ENCODE results near the gene MAP1LC3A.

Gene MAP1LC3A

DNA sequence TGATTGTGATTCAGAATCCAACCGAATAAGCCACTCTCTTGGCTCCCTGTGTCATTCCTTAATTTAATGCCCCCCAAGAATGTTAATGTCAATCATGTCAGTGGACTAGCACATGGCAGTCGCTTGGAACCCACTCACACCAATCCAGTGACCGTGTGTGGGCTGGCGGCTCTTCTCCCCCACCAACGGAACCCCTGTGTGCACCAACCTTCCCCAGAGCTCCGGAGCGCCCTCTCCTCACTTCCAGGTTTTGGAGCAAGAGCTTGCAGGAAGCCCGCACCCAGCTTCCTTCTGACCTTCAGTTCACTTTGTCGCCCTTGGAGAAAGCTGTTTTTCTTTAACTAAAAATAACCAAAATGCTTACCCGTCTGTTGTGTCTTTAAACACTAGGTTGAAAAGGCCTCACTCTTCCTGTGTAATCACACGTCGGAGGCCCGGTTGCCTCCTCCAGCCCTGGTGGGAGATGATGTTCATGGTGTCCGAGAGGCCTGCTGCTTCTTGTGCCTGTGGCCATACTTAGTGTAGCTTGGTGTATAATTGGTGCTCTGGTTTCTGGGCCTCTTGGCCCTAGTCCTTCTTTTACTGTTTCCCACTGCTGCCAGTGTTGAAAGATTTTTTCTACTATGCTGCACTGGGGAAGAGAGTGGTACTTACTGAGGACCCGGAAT is 17.8 kb upstream of the MAP1LC3A start:
- Histone ChIP-seq H2AK5ac (ENCODE audit: low read length) (no peak overlapping the region), H4K5ac (ENCODE audit: low read length) (no peak overlapping the region), H3K36me3 (ENCODE audit: control insufficient read depth, insufficient read depth, low read length) (peaks cover 2% of the 10 kb centered on the region), H3K79me2 (ENCODE audit: control insufficient read depth, insufficient read depth, low read length) (no peaks in the 10 kb centered on the region), H2BK5ac (ENCODE audit: low read length) (no peak overlapping the region), H2BK15ac (replicated peaks; ENCODE audit: low read depth) (no peak overlapping the region), H3K9ac (ENCODE audit: low read length) (no peak overlapping the region), H3K18ac (ENCODE audit: low read length) (no peak overlapping the region), H3K4me1 (ENCODE audit: control insufficient read depth, low read depth, low read length) (no peaks in the 10 kb centered on the region), H3K4ac (ENCODE audit: low read depth, low read length) (no peak overlapping the region), H3K27ac (ENCODE audit: low read depth, low read length) (no peak overlapping the region), H3K56ac (ENCODE audit: low read length) (no peak overlapping the region), H3K79me1 (ENCODE audit: low read length) (no peaks in the 10 kb centered on the region), H4K8ac (ENCODE audit: low read depth, low read length) (no peak overlapping the region), H2BK120ac (ENCODE audit: low read depth, low read length) (no peak overlapping the region), H3K4me3 (ENCODE audit: low read length) (no peak overlapping the region), H3K4me2 (ENCODE audit: low read length) (no peak overlapping the region), H3K27me3 (ENCODE audit: insufficient read depth, low read length, poor library complexity) (no peaks in the 10 kb centered on the region), H3K23ac (ENCODE audit: low read length) (no peak overlapping the region)
- WGBS (ENCODE audit: extremely low coverage, insufficient coverage, low lambda C conversion rate) = no CpG with 5 or more reads among the region's 15 CpGs
- DNase-seq = no peak

DNA sequence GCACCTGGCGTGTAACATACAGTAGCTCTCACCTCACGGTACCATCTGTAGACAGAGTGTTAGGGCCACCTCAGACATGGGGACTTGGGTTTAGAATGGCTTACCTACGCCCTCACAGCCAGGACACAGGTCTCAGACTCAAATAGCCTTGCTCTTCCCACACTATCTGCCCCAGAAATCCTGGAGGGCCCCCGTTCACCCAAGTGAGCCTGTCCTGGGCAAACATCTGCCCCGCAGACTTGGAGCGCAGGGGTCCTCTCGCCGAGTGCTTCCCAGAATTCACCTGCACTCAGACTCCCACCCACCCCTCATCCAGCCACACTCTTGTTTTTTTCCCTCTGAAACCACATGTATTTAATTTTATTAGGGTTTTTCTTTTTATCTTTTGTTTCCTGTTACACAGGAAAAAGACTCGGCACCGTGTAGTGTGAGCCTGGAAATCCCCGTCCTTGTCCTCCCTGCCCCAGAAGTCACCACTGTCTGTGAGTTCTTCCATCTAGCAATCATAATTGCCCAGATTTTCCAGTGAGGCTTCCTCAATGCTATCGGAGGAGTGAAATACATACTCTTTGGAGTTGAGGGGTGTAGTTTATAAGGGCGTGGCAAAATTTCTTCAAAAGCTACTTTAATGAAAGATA is 17.1 kb upstream of the MAP1LC3A start:
- no peak overlapping the region for H3K4me3 ChIP-seq (ENCODE audit: low read length)
- H2BK120ac ChIP-seq (ENCODE audit: low read depth, low read length) = no peak overlapping the region
- no peak overlapping the region for H3K4ac ChIP-seq (ENCODE audit: low read depth, low read length)
- no peak overlapping the region for H3K27ac ChIP-seq (ENCODE audit: low read depth, low read length)
- H3K79me1 ChIP-seq (ENCODE audit: low read length) = no peaks in the 10 kb centered on the region
- no peak overlapping the region for H2BK15ac ChIP-seq (replicated peaks; ENCODE audit: low read depth)
- H2AK5ac ChIP-seq (ENCODE audit: low read length) = no peak overlapping the region
- H3K4me1 ChIP-seq (ENCODE audit: control insufficient read depth, low read depth, low read length) = no peaks in the 10 kb centered on the region
- H3K79me2 ChIP-seq (ENCODE audit: control insufficient read depth, insufficient read depth, low read length) = no peaks in the 10 kb centered on the region
- H3K56ac ChIP-seq (ENCODE audit: low read length) = no peak overlapping the region
- H3K36me3 ChIP-seq (ENCODE audit: control insufficient read depth, insufficient read depth, low read length) = no peaks in the 10 kb centered on the region
- no peaks in the 10 kb centered on the region for H3K27me3 ChIP-seq (ENCODE audit: insufficient read depth, low read length, poor library complexity)
- H4K8ac ChIP-seq (ENCODE audit: low read depth, low read length) = no peak overlapping the region
- no peak overlapping the region for H2BK5ac ChIP-seq (ENCODE audit: low read length)
- H3K9ac ChIP-seq (ENCODE audit: low read length) = no peak overlapping the region
- no peak overlapping the region for H3K4me2 ChIP-seq (ENCODE audit: low read length)
- no peak overlapping the region for H3K18ac ChIP-seq (ENCODE audit: low read length)
- no peak overlapping the region for H4K5ac ChIP-seq (ENCODE audit: low read length)
- no peak for DNase-seq
- no CpG with 5 or more reads among the region's 13 CpGs for WGBS (ENCODE audit: extremely low coverage, insufficient coverage, low lambda C conversion rate)
- H3K23ac ChIP-seq (ENCODE audit: low read length) = no peak overlapping the region

DNA sequence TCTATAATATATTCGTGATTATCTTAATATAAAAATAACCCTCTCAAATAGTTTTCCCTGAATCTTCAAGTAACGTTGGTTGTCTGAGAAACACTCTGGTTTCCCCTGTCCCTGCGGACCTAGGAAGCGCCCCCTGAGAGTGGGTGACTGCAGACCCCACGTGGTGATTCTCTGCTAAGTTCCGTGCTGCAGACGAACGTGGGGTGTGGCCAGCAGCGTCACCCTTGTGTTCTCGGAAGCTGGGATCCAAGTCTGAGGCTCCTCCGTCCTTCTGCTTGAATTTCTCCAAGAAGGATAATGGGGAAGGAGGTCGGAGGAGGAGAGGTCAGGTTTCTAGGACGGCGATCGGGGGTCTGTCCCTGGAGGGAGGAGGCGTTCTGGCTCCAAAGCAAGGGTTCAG is 16.6 kb upstream of the MAP1LC3A start:
- Histone ChIP-seq H3K4me1 (ENCODE audit: control insufficient read depth, low read depth, low read length) (no peaks in the 10 kb centered on the region), H2BK120ac (ENCODE audit: low read depth, low read length) (no peak overlapping the region), H2BK5ac (ENCODE audit: low read length) (no peak overlapping the region), H3K56ac (ENCODE audit: low read length) (no peak overlapping the region), H3K79me2 (ENCODE audit: control insufficient read depth, insufficient read depth, low read length) (no peaks in the 10 kb centered on the region), H4K8ac (ENCODE audit: low read depth, low read length) (no peak overlapping the region), H3K4me3 (ENCODE audit: low read length) (no peak overlapping the region), H3K36me3 (ENCODE audit: control insufficient read depth, insufficient read depth, low read length) (no peaks in the 10 kb centered on the region), H3K9ac (ENCODE audit: low read length) (no peak overlapping the region), H3K27ac (ENCODE audit: low read depth, low read length) (no peak overlapping the region), H3K79me1 (ENCODE audit: low read length) (no peaks in the 10 kb centered on the region), H2AK5ac (ENCODE audit: low read length) (no peak overlapping the region), H3K4ac (ENCODE audit: low read depth, low read length) (no peak overlapping the region), H2BK15ac (replicated peaks; ENCODE audit: low read depth) (no peak overlapping the region), H3K4me2 (ENCODE audit: low read length) (no peak overlapping the region), H4K5ac (ENCODE audit: low read length) (no peak overlapping the region), H3K18ac (ENCODE audit: low read length) (no peak overlapping the region), H3K27me3 (ENCODE audit: insufficient read depth, low read length, poor library complexity) (no peaks in the 10 kb centered on the region), H3K23ac (ENCODE audit: low read length) (no peak overlapping the region)
- no CpG with 5 or more reads among the region's 16 CpGs for WGBS (ENCODE audit: extremely low coverage, insufficient coverage, low lambda C conversion rate)
- no peak for DNase-seq

DNA sequence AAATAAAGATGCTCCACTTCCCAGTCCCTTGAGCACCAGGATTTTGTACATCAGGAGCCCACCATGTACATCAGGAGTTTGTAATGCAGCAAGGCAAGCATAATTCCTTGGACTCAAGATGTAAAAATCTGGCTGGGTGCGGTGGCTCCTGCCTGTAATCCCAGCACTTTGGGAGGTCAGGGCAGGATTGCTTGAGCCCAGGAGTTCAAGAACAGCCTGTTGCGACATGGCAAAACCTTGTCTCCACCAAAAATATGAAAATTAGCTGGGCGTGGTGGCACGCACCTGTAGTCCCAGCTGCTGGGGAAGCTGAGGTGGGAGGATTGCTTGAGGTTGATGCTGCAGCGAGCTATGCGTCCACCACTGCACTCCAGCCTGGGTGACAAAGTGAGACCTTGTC is 16.1 kb upstream of the MAP1LC3A start:
- Histone ChIP-seq H4K5ac (ENCODE audit: low read length) (no peak overlapping the region), H3K4ac (ENCODE audit: low read depth, low read length) (no peak overlapping the region)

DNA sequence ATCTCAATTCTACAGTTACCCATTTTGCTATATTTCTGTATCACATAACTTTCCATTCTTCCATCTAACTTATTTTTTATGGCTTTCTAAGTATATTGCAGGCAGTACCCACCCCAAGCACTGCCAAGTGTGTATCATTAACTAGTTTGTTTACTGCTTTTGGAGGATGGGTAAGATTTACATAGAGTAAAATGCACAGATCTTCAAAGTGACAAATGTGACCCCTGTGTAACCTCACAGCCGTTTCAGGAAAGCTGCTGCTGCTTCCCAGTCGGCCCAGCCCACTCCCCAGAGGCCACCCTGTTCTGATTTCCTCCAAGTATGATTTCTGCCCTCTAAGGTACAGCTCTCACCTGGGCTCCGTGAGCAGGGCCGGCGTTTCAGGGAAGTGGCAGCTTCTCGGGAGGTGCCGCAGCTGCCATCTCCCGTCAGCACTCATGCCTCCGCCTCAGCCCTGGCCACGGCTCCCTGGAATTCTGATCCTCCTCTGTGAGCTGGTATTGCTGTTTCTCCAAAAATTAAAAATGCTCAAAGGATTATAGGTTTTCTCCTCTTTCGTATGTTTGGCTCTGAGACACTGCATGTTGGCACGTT is 15.0 kb upstream of the MAP1LC3A start:
- H3K4me1 ChIP-seq (ENCODE audit: control insufficient read depth, low read depth, low read length) = no peaks in the 10 kb centered on the region
- no peak overlapping the region for H3K56ac ChIP-seq (ENCODE audit: low read length)
- no peak overlapping the region for H3K4ac ChIP-seq (ENCODE audit: low read depth, low read length)
- no peak overlapping the region for H3K4me3 ChIP-seq (ENCODE audit: low read length)
- no peak overlapping the region for H2BK15ac ChIP-seq (replicated peaks; ENCODE audit: low read depth)
- no CpG with 5 or more reads among the region's 12 CpGs for WGBS (ENCODE audit: extremely low coverage, insufficient coverage, low lambda C conversion rate)
- H3K4me2 ChIP-seq (ENCODE audit: low read length) = no peak overlapping the region
- DNase-seq = no peak
- no peak overlapping the region for H3K27ac ChIP-seq (ENCODE audit: low read depth, low read length)
- H3K27me3 ChIP-seq (ENCODE audit: insufficient read depth, low read length, poor library complexity) = no peaks in the 10 kb centered on the region
- no peak overlapping the region for H4K8ac ChIP-seq (ENCODE audit: low read depth, low read length)
- no peaks in the 10 kb centered on the region for H3K36me3 ChIP-seq (ENCODE audit: control insufficient read depth, insufficient read depth, low read length)
- H3K9ac ChIP-seq (ENCODE audit: low read length) = no peak overlapping the region
- H2BK5ac ChIP-seq (ENCODE audit: low read length) = no peak overlapping the region
- H2AK5ac ChIP-seq (ENCODE audit: low read length) = no peak overlapping the region
- no peak overlapping the region for H2BK120ac ChIP-seq (ENCODE audit: low read depth, low read length)
- no peak overlapping the region for H4K5ac ChIP-seq (ENCODE audit: low read length)
- H3K23ac ChIP-seq (ENCODE audit: low read length) = no peak overlapping the region
- H3K79me1 ChIP-seq (ENCODE audit: low read length) = no peaks in the 10 kb centered on the region
- no peak overlapping the region for H3K18ac ChIP-seq (ENCODE audit: low read length)
- H3K79me2 ChIP-seq (ENCODE audit: control insufficient read depth, insufficient read depth, low read length) = no peaks in the 10 kb centered on the region

More for the DNA sequence above, 16.1 kb upstream of the MAP1LC3A start:
- H3K4me3 ChIP-seq (ENCODE audit: low read length) = no peak overlapping the region
- H3K79me2 ChIP-seq (ENCODE audit: control insufficient read depth, insufficient read depth, low read length) = no peaks in the 10 kb centered on the region
- no peak overlapping the region for H4K8ac ChIP-seq (ENCODE audit: low read depth, low read length)
- no peak overlapping the region for H3K23ac ChIP-seq (ENCODE audit: low read length)
- no peak overlapping the region for H3K9ac ChIP-seq (ENCODE audit: low read length)
- DNase-seq = no peak
- H3K4me1 ChIP-seq (ENCODE audit: control insufficient read depth, low read depth, low read length) = no peaks in the 10 kb centered on the region
- no peak overlapping the region for H3K27ac ChIP-seq (ENCODE audit: low read depth, low read length)
- no peak overlapping the region for H2BK120ac ChIP-seq (ENCODE audit: low read depth, low read length)
- no peaks in the 10 kb centered on the region for H3K79me1 ChIP-seq (ENCODE audit: low read length)
- no peak overlapping the region for H3K18ac ChIP-seq (ENCODE audit: low read length)
- H2BK5ac ChIP-seq (ENCODE audit: low read length) = no peak overlapping the region
- no peak overlapping the region for H3K4me2 ChIP-seq (ENCODE audit: low read length)
- H3K27me3 ChIP-seq (ENCODE audit: insufficient read depth, low read length, poor library complexity) = no peaks in the 10 kb centered on the region
- no peak overlapping the region for H2BK15ac ChIP-seq (replicated peaks; ENCODE audit: low read depth)
- H2AK5ac ChIP-seq (ENCODE audit: low read length) = no peak overlapping the region
- H3K36me3 ChIP-seq (ENCODE audit: control insufficient read depth, insufficient read depth, low read length) = no peaks in the 10 kb centered on the region
- no peak overlapping the region for H3K56ac ChIP-seq (ENCODE audit: low read length)
- WGBS (ENCODE audit: extremely low coverage, insufficient coverage, low lambda C conversion rate) = no CpG with 5 or more reads among the region's 6 CpGs

Measured in mesendoderm (in vitro differentiated cells).